Mesenchymal stem cell (in vitro differentiated cells and primary cell): Measurements from ENCODE around the gene OSBPL1A.

Source experiments
- DNase-seq: peaks from one replicate; pipeline ENCODE4 v3.0.0-alpha.2; 2013
- H2AFZ ChIP-seq: one replicate; pipeline ENCODE4 v1.6.1; 2013; ENCODE audit warnings: low read depth, mild to moderate bottlenecking, control low read depth, inconsistent platforms, low read length, moderate library complexity
- H2AK5ac ChIP-seq: 2 replicates; pipeline ENCODE4 v1.6.1; 2013; ENCODE audit warnings: low read length, moderate library complexity, mild to moderate bottlenecking, inconsistent platforms; ENCODE audit not compliant: severe bottlenecking
- H2BK120ac ChIP-seq: one replicate; pipeline ENCODE4 v1.6.1; 2013; ENCODE audit warnings: low read depth, mild to moderate bottlenecking, inconsistent platforms, low read length, moderate library complexity
- H2BK12ac ChIP-seq, 2 experiments: one replicate each; pipeline ENCODE4 v1.6.1; 2013; ENCODE audit warnings: inconsistent platforms in 2 of 2, low read length in 2 of 2, mild to moderate bottlenecking in 2 of 2, moderate library complexity in 2 of 2, control low read depth in 1 of 2
- H2BK15ac ChIP-seq: one replicate; pipeline ENCODE4 v1.6.1; 2013; ENCODE audit warnings: mild to moderate bottlenecking, low read depth, inconsistent platforms; ENCODE audit not compliant: poor library complexity, severe bottlenecking
- H2BK5ac ChIP-seq: 2 replicates; pipeline ENCODE4 v1.6.1; 2013; ENCODE audit warnings: low read depth, mild to moderate bottlenecking, low read length, control low read depth, inconsistent platforms; ENCODE audit not compliant: poor library complexity, severe bottlenecking
- H3K14ac ChIP-seq, 2 experiments: one replicate each; pipeline ENCODE4 v1.6.1; 2013; ENCODE audit warnings: inconsistent platforms in 2 of 2, low read length in 2 of 2, control low read depth in 1 of 2, mild to moderate bottlenecking in 1 of 2, moderate library complexity in 1 of 2
- H3K18ac ChIP-seq, 2 experiments: one replicate each; pipeline ENCODE4 v1.6.1; 2013; ENCODE audit warnings: inconsistent platforms in 2 of 2, low read length in 2 of 2, control low read depth in 1 of 2, low read depth in 1 of 2, mild to moderate bottlenecking in 1 of 2
- H3K23ac ChIP-seq, 2 experiments: one replicate each; pipeline ENCODE4 v1.6.1; 2013; ENCODE audit warnings: inconsistent platforms in 2 of 2, low read length in 2 of 2, mild to moderate bottlenecking in 2 of 2, moderate library complexity in 2 of 2, control low read depth in 1 of 2
- H3K27ac ChIP-seq: 2 replicates; pipeline ENCODE4 v1.5.1; 2013; ENCODE audit warnings: mild to moderate bottlenecking, moderate library complexity, low read length, control low read depth, inconsistent platforms; ENCODE audit not compliant: poor library complexity, severe bottlenecking
- H3K27me3 ChIP-seq, 2 experiments: 2 replicates each; pipeline versions ENCODE4 v1.6.1 to v1.7.0; 2013; ENCODE audit warnings: low read length in 2 of 2, mild to moderate bottlenecking in 2 of 2, moderate library complexity in 2 of 2, control low read depth in 1 of 2, inconsistent platforms in 1 of 2; ENCODE audit not compliant: control insufficient read depth in 1 of 2, insufficient read depth in 1 of 2
- H3K36me3 ChIP-seq, 2 experiments: 2 replicates each; pipeline versions ENCODE4 v1.6.1 to v1.7.0; 2013; ENCODE audit warnings: low read length in 2 of 2, control low read depth in 1 of 2, inconsistent platforms in 1 of 2, low read depth in 1 of 2, mild to moderate bottlenecking in 1 of 2; ENCODE audit not compliant: insufficient read depth in 2 of 2, control insufficient read depth in 1 of 2
- H3K4ac ChIP-seq, 2 experiments: one replicate each; pipeline ENCODE4 v1.6.1; 2013; ENCODE audit warnings: inconsistent platforms in 2 of 2, low read length in 2 of 2, mild to moderate bottlenecking in 2 of 2, moderate library complexity in 2 of 2, control low read depth in 1 of 2, low read depth in 1 of 2
- H3K4me1 ChIP-seq: 2 replicates; pipeline ENCODE4 v1.6.1; 2013; ENCODE audit warnings: low read depth, low read length, control low read depth; ENCODE audit not compliant: control insufficient read depth, insufficient read depth
- H3K4me2 ChIP-seq: 2 replicates; pipeline ENCODE4 v1.6.1; 2013; ENCODE audit warnings: low read length, mild to moderate bottlenecking, inconsistent platforms; ENCODE audit not compliant: poor library complexity, severe bottlenecking
- H3K4me3 ChIP-seq, 2 experiments: 2 replicates each; pipeline versions ENCODE4 v1.5.1 to v1.7.0; 2013; ENCODE audit warnings: low read length in 2 of 2, mild to moderate bottlenecking in 2 of 2, control low read depth in 1 of 2, low read depth in 1 of 2; ENCODE audit not compliant: insufficient read depth in 1 of 2
- H3K79me1 ChIP-seq: replicated peaks from 2 replicates; pipeline ENCODE4 v1.6.1; 2013; ENCODE audit warnings: mild to moderate bottlenecking, control low read depth, low read length, inconsistent platforms; ENCODE audit not compliant: poor library complexity, severe bottlenecking
- H3K9ac ChIP-seq: 2 replicates; pipeline ENCODE4 v1.7.0; 2013; ENCODE audit warnings: mild to moderate bottlenecking, low read length, moderate library complexity
- H3K9me3 ChIP-seq: 2 replicates; pipeline ENCODE4 v1.7.0; 2013; ENCODE audit warnings: mild to moderate bottlenecking, low read length; ENCODE audit not compliant: control insufficient read depth
- H4K8ac ChIP-seq: one replicate; pipeline ENCODE4 v1.6.1; 2013; ENCODE audit warnings: inconsistent platforms, mild to moderate bottlenecking, low read length, moderate library complexity
- H4K91ac ChIP-seq: one replicate; pipeline ENCODE4 v1.6.1; 2013; ENCODE audit warnings: mild to moderate bottlenecking, low read length, inconsistent platforms
- WGBS: methylation state at CpG from one replicate; pipeline ENCODE4 v1.1.7; 2013; ENCODE audit warnings: mixed read lengths; 5-methylcytosine and 5-hydroxymethylcytosine counted together

Gene OSBPL1A

GRCh38 chr18:24189007-24189528 is 208.6 kb downstream of the OSBPL1A start:
- Histone ChIP-seq H3K27me3 (no peaks in the 10 kb centered on the region), H3K4me3 (no peak overlapping the region), H2BK5ac (no peak overlapping the region), H2AK5ac (no peak overlapping the region), H3K14ac (no peak overlapping the region), H3K23ac (no peak overlapping the region), H2AFZ (no peak overlapping the region), H4K8ac (no peak overlapping the region), H3K18ac (no peak overlapping the region), H3K9me3 (no peaks in the 10 kb centered on the region), H3K4me1 (peaks cover 5% of the 10 kb centered on the region), H3K79me1 (peaks cover 4% of the 10 kb centered on the region), H2BK120ac (no peak overlapping the region), H3K27ac (no peak overlapping the region), H2BK12ac (no peak overlapping the region), H3K4me2 (no peak overlapping the region), H3K4ac (no peak overlapping the region), H3K9ac (no peak overlapping the region), H4K91ac (no peak overlapping the region), H3K36me3 (peaks cover 5 to 7% of the 10 kb centered on the region in 2 experiments), H2BK15ac (no peak overlapping the region)
- no peak for DNase-seq
- 75% methylated on average over 6 of the region's 6 CpGs for WGBS

DNA sequence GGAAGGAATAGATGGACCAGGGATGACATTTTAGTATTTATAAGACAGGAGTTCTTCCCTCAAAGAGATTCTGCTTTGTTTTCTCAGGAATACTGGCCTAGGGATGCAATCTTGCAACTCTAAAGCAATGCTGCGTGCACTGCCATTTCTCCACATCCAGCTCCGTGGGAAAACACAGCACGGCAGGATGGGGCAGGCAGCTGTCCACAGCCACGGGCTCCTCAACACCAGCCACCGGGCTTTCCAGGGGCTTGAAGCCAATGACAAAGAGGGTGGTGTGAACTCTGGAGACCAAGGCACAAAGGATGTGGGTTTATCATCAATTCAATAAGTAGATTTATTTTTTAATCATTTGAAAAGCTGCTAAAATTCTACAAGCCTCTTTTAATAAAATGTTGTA is 209.5 kb downstream of the OSBPL1A start:
- peaks cover 4% of the 10 kb centered on the region for H3K79me1 ChIP-seq
- no peaks in the 10 kb centered on the region for H3K27me3 ChIP-seq
- H4K91ac ChIP-seq, result no peak overlapping the region
- no peak overlapping the region for H3K9ac ChIP-seq
- no peak overlapping the region for H2BK120ac ChIP-seq
- H3K14ac ChIP-seq, result no peak overlapping the region
- H2BK12ac ChIP-seq, result no peak overlapping the region
- no peak for DNase-seq
- H4K8ac ChIP-seq, result no peak overlapping the region
- H3K4me1 ChIP-seq, result peaks cover 5% of the 10 kb centered on the region
- no peak overlapping the region for H3K4me3 ChIP-seq
- H3K4ac ChIP-seq, result no peak overlapping the region
- H2BK5ac ChIP-seq, result no peak overlapping the region
- no peak overlapping the region for H2AK5ac ChIP-seq
- no peak overlapping the region for H3K23ac ChIP-seq
- 96% methylated on average over 5 of the region's 5 CpGs for WGBS
- H3K18ac ChIP-seq, result no peak overlapping the region
- peaks cover 4 to 5% of the 10 kb centered on the region in 2 experiments for H3K36me3 ChIP-seq
- H3K9me3 ChIP-seq, result no peaks in the 10 kb centered on the region
- H3K27ac ChIP-seq, result no peak overlapping the region
- no peak overlapping the region for H3K4me2 ChIP-seq
- no peak overlapping the region for H2BK15ac ChIP-seq
- no peak overlapping the region for H2AFZ ChIP-seq

DNA sequence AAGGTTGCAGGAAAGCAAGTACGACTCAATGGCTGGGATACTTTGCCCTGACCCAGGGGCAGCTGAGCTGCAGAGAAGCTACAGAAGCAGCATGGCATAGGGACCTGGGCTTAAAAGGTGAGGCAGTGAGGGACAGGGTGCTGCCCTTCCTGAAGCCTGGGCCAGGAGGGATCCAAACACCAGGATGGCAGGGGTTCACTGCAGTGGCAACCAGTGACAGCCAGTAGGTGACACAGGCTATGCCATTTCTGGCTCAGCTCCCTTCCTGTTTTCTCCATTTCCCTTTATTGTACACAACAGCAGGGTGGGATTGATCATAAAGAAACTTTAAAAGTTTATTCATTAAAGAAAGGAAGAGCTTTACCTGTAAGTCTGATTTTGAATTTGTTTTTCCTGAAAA is 209.9 kb downstream of the OSBPL1A start:
- H3K36me3 ChIP-seq, result peaks cover 4 to 5% of the 10 kb centered on the region in 2 experiments
- no peak overlapping the region for H3K9ac ChIP-seq
- peaks cover 5% of the 10 kb centered on the region for H3K4me1 ChIP-seq
- no peak overlapping the region for H4K8ac ChIP-seq
- H2BK120ac ChIP-seq, result no peak overlapping the region
- no peak overlapping the region for H3K4me3 ChIP-seq
- H3K14ac ChIP-seq, result no peak overlapping the region
- 100% methylated on average over 1 of the region's 1 CpG for WGBS
- no peak overlapping the region for H2BK12ac ChIP-seq
- no peak overlapping the region for H3K23ac ChIP-seq
- no peak overlapping the region for H3K18ac ChIP-seq
- H3K27me3 ChIP-seq, result no peaks in the 10 kb centered on the region
- no peak overlapping the region for H4K91ac ChIP-seq
- peak overlapping the region; percentile 35 for H2AK5ac ChIP-seq
- no peak overlapping the region for H2AFZ ChIP-seq
- H3K79me1 ChIP-seq, result peaks cover 4% of the 10 kb centered on the region
- H3K9me3 ChIP-seq, result no peaks in the 10 kb centered on the region
- no peak for DNase-seq
- no peak overlapping the region for H3K4ac ChIP-seq
- no peak overlapping the region for H3K27ac ChIP-seq
- no peak overlapping the region for H3K4me2 ChIP-seq
- no peak overlapping the region for H2BK5ac ChIP-seq
- H2BK15ac ChIP-seq, result no peak overlapping the region

DNA sequence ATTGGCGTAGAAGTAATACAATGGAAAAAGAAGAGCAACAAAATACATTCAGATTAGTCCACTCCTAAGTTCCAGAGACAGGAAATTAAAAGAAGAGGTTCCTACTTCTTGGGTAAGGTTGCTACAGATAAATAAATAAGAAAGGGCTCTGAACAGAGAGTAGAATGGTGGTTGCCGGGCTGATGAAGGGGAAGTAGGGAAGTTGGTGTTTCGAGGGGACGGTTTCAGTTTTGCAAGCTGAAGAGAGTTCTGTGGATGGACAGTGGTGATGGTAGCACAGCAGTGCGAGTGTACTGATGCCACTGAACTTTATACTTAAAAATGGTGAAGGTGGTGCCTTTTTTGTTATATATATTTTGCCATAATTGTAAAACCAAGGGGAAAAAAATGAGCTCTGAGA is 210.6 kb downstream of the OSBPL1A start:
- Histone ChIP-seq H2BK5ac (no peak overlapping the region), H3K4me3 (no peak overlapping the region), H3K4me1 (peaks cover 5% of the 10 kb centered on the region), H3K4me2 (no peak overlapping the region), H3K18ac (no peak overlapping the region), H3K79me1 (peaks cover 4% of the 10 kb centered on the region), H2BK120ac (no peak overlapping the region), H3K27ac (no peak overlapping the region), H3K4ac (no peak overlapping the region), H3K14ac (no peak overlapping the region), H3K23ac (no peak overlapping the region), H3K9ac (no peak overlapping the region), H3K9me3 (no peaks in the 10 kb centered on the region), H3K27me3 (no peaks in the 10 kb centered on the region), H4K91ac (no peak overlapping the region), H2BK15ac (no peak overlapping the region), H3K36me3 (peaks cover 5% of the 10 kb centered on the region in 2 experiments), H2AFZ (no peak overlapping the region), H4K8ac (no peak overlapping the region), H2BK12ac (no peak overlapping the region), H2AK5ac (no peak overlapping the region)
- WGBS, result over 99% methylated on average over 3 of the region's 5 CpGs
- no peak for DNase-seq
